ENCODE results near the gene SLC10A4. TPM values are rescaled to one million over a fixed set of nuclear protein-coding genes. Genes with fewer than 3 reads are reported as not detected.
"Not testable (repeated sequence)": the region's sequence is repeated elsewhere in the genome, so short reads cannot be mapped to it uniquely, and the experiment has no call there.

SLC10A4 gene
- polyA plus RNA-seq (ENCODE audit: insufficient read depth in 1 of 5, insufficient read length in 5 of 5, low replicate concordance in 1 of 5), result under 1 TPM; 0.25 to 0.43 (median 0.37) TPM
- long read RNA-seq, donor 1, result 0 reads
- long read RNA-seq, donor 2, result 0 reads
- long read RNA-seq, donor 3, partial matches to known transcripts, result 0 of 1 reads
- long read RNA-seq, donor 3, other reads (novel, unspliced or antisense), result 0 of 1 reads
- long read RNA-seq, donor 4, result 0 reads
- long read RNA-seq, donor 5, result 0 reads
- long read RNA-seq, donor 6, result 0 reads
- long read RNA-seq, donor 7, result 0 reads
- long read RNA-seq, donor 8, result 0 reads

DNA sequence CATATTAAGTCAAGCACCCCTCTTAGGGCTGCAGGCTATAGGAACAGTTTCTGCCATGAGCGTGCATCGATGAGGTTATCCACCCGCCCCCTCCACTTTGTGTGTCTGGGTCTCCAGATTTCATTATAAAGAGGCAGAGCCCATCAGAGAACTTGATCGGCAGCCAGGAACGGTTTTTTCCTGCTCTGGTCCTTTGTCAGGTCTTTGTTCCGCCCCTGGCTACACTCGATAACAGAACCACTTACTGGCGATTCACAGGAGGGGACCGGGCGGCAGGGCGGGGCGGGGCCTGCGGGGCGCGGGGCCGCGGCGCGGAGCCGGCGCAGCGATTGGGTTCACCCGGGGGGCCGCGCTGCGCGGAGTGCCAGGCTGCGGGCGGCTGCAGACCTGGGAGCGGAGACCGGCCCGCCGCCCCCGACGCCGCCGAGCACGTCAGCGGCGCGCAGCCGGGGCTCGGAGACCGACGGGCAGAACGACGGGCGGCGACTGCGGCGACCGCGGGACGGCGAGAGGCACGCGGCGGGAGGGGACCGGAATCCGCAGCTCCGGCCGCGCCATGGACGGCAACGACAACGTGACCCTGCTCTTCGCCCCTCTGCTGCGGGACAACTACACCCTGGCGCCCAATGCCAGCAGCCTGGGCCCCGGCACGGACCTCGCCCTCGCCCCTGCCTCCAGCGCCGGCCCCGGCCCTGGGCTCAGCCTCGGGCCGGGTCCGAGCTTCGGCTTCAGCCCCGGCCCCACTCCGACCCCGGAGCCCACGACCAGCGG is at the start of gene SLC10A4:
Gene SLC10A4 (plus strand): TSS at position 338 of the 771 bp plus-strand sequence. CDS start 219 bp downstream, at position 557.
- no peak for DNase-seq

DNA sequence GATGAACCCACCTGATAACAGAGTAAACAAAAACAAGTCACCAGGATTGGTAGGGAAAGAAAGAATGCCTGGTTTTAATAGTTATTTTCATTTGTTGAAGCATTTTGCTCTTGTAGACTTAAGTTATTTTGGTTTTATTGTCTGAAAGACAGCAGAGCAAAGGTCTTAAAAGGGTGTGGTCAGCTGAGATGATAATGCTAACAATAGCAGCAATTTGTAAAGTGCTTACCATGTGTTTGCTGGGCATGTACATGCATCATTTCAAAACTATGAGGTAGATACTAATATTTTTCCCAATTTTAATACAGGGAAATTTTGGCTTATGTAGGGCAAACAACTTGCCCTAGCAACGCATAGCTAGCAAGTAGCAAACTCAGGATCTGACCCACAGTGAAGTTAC is 46.8 kb upstream of the SLC10A4 start:
- no peak for DNase-seq

- no peak for DNase-seq
Measured at GRCh38 chr4:48439988-48440387, 43.2 kb upstream of the SLC10A4 start.

- DNase-seq, result not testable (repeated sequence)
Measured at GRCh38 chr4:48440914-48441313, 42.2 kb upstream of the SLC10A4 start.

DNA sequence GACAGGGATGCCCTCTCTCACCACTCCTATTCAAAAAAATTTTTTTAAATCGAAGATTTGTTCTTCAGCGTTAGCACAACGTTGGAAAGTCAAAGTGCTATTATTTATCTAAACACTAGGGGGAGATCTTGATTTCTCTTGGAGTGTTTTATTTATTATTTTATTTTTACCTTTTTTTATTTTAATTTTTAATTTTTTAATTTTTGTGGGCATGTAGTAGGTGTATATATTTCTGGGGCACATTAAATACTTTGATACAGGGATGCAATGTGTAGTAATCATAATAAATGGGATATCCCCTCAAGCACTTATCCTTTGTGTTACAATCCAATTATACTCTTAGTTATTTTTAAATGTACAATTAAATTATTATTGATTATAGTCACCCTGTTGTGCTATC is 37.4 kb upstream of the SLC10A4 start:
- DNase-seq, result no peak

DNA sequence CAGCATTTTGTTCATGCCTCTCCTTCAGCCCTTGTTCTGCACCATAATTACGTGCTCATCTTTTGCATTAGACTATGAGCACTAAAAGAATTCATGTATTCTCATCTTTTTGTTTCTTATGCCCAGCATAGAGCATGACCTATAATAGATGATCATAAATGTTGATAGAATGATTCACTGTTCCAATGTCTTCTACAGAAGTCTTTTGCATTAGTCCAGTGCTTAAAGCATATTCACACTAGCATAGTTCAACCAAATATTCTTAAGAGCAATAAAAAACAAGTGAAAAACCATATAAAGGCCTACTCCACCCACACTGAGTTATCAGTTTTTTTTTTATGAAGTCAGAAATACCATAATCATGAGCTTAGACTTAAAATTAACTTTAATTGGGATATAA is 36.5 kb upstream of the SLC10A4 start:
- no peak for DNase-seq

GRCh38 chr4:48449151-48449550 is 34.0 kb upstream of the SLC10A4 start:
- no peak for DNase-seq

DNA sequence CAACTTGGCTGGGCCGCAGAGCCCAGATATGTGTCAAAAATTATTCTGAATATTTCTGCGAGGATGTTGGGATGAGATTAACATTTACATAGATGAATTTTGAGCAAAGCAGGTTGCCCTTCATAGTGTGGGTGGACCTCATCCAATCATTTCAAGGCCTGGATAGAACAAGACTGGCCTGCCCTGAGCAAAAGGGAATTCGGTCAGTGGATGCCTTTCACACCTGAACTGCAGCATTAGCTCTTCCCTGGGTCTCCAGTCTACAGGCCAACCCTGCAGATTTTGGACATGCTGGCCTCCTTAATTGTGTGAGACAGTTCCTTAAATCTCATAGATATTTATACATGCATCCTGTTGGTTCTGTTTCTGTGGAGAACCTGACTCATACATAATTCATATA is 32.4 kb upstream of the SLC10A4 start:
- no peak for DNase-seq

GRCh38 chr4:48451656-48452055 is 31.5 kb upstream of the SLC10A4 start:
- DNase-seq, result not testable (repeated sequence)

- no peak for DNase-seq
Measured at GRCh38 chr4:48454591-48454990, 28.6 kb upstream of the SLC10A4 start.

DNA sequence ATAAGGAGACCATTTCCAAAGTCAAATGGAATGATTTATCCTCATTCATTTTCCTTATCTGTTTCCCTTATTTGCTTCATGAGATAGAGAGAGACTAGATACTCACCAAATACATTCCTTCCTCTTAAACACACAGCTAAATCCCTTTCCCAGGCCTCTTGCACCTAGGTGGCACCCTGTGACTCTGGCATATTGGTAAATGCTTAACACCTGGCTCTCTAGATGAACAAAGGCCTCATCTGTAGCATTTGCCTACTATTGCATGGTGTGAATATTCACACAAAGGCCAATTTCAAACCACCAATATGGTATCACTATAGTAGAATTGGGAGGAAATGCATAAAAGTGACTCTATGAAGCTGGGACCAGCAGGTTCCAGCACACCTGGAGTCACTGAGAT is 22.1 kb upstream of the SLC10A4 start:
- DNase-seq, result no peak

GRCh38 chr4:48462363-48462762 is 20.8 kb upstream of the SLC10A4 start:
- DNase-seq, result no peak

GRCh38 chr4:48467442-48467841 is 15.7 kb upstream of the SLC10A4 start:
- no peak for DNase-seq

DNA sequence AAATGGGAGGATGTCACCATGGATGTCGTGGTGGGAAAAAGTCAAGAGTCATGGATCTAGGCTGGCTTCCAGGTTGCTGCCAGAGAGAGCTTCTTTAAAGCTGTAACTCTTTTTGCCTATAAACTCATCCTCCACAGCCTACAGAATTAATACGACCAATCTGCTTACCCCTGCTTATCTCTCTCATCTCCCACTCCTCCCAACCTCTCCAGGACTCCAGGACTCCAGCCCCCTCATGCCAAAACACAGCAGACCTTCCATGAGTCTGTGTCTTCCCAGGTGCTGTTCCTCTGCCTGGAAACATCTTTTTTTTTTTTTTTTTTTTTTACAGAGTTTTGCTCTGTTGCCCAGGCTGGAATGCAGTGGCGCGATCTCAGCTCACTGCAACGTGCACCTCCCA is 15.3 kb upstream of the SLC10A4 start:
- no peak for DNase-seq

DNA sequence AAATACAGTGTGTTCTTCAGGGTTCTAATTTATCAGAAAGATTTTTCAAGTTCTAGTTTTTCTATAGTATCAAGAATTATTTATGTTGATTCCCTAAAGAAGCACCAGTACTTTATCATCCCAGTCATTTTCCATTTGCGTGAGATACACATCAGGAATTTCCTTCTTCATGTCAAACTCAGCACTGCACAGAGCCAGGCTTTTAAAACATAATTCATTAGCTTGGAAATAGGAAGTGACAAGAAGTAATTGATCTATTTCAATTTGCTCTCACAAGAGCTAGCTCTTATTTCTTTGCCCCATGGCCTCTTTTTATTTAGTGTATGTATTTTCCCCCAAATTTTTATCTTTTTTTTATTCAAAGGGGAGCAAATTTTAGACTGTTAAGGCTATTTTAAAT is 13.0 kb upstream of the SLC10A4 start:
- no peak for DNase-seq

- DNase-seq, result no peak
Measured at GRCh38 chr4:48470570-48470969, 12.6 kb upstream of the SLC10A4 start.

GRCh38 chr4:48472794-48473193 is 10.3 kb upstream of the SLC10A4 start:
- DNase-seq, result no peak

- no peak for DNase-seq
Measured at GRCh38 chr4:48475770-48476169, 7.4 kb upstream of the SLC10A4 start.

- no peak for DNase-seq
Measured at GRCh38 chr4:48478273-48478672, 4.9 kb upstream of the SLC10A4 start.

DNA sequence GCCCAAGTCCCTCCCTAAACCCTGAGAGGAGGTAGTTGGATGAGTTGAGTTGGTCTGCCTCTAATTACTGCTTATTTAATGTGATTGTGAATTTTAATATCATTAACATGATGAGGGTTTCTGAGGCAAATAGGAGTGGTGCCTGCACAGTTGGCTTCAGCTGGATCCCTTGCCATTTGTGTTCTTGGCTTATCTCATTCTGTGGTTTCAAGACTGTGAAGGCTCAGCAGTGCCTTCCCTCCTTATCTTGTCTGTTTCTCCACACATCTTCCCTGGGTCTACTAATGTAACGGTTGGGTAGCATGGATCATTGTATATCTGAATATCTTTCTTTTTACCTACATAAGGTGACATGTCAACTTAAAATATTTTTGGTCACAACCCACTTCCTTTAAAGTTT is 1.6 kb upstream of the SLC10A4 start:
- DNase-seq, result no peak

GRCh38 chr4:48483777-48484493 is 792 bp downstream of the SLC10A4 start:
- DNase-seq, result no peak

DNA sequence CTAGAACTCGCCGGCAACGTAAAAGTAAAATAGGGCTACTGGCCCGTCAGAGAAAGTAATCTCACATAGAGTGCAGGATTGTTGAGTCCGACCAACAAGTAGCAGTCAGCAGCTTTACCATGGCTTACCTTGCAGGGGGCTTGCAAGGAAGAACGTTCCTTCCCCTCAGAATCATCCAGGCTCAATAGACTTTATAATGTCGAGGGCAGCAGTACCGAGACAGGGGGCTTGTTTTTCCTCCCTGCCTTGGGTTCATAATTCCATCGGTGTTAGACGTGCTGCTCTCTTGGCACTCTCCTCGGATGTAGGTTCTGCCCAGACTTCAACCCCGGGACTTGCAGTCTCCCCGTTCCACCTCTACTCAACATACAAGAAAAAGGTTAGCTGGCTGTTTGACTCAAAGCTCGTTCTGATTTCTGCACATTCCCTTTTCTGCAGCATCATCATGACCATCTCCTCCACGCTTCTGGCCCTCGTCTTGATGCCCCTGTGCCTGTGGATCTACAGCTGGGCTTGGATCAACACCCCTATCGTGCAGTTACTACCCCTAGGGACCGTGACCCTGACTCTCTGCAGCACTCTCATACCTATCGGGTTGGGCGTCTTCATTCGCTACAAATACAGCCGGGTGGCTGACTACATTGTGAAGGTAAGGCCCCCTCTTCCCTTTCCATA is 1.5 kb downstream of the SLC10A4 start:
- DNase-seq, result no peak
